ENCODE measurements around the gene COL4A2.

COL4A2 gene

DNA sequence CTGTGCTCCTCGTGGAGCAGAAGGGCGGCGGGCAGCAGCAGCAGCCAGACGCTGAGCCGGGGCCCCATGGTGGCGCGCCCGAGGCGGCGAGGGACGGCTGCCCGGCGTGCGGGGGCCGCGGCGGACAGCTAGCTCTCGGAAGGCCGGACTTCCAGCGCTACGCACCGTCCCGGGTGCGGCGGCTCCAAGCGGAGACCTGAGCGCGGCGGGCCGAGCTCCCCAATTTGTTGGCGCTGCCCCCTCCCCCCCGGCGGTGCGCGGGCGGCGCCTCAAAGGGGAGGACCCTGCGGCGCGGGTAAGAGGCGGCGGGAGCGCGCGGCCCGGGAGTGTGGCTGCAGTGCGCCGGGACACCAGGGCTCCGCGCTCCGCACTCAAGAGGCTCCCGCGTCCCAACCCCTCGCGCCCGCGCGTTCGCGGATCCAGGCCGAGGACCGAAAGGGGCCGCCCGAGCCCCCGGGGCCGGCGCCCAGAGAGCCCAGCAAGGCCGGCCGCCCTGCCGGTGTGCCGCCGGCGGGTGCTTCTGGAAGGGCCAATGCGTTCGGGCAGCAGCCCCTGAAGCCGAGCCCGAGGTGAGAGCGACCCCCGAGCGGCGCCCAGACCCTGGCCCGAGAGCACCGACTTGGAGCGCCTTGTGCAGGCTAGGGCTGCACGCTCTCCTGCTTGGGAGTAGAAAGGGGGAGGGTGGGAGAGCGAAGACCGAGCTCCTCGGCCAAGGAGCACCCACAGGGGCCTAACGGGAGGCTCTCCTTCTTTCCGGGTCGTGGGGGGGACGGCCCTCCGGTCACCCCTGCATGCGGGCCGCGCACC lies at the start of gene COL4A2, which contains the start of gene COL4A1:
Gene COL4A2, plus strand, starts transcription at position 325 of the 807 bp plus-strand sequence. CDS start 620 bp downstream, outside the sequence.
Gene COL4A1, minus strand, starts transcription at position 198 of the 807 bp plus-strand sequence. Its CDS starts 130 bp downstream, at position 68.
- no peak for DNase-seq

- DNase-seq = no peak
Observed at GRCh38 chr13:110257408-110257807, 49.7 kb upstream of the COL4A2 start.

GRCh38 chr13:110258876-110259631 lies 48.0 kb upstream of the COL4A2 start:
- DNase-seq = no peak

- DNase-seq = no peak
Observed at GRCh38 chr13:110259651-110260050, 47.4 kb upstream of the COL4A2 start.

GRCh38 chr13:110261166-110262081 lies 45.7 kb upstream of the COL4A2 start:
- no peak for DNase-seq

GRCh38 chr13:110262082-110262436 lies 45.0 kb upstream of the COL4A2 start:
- no peak for DNase-seq

DNA sequence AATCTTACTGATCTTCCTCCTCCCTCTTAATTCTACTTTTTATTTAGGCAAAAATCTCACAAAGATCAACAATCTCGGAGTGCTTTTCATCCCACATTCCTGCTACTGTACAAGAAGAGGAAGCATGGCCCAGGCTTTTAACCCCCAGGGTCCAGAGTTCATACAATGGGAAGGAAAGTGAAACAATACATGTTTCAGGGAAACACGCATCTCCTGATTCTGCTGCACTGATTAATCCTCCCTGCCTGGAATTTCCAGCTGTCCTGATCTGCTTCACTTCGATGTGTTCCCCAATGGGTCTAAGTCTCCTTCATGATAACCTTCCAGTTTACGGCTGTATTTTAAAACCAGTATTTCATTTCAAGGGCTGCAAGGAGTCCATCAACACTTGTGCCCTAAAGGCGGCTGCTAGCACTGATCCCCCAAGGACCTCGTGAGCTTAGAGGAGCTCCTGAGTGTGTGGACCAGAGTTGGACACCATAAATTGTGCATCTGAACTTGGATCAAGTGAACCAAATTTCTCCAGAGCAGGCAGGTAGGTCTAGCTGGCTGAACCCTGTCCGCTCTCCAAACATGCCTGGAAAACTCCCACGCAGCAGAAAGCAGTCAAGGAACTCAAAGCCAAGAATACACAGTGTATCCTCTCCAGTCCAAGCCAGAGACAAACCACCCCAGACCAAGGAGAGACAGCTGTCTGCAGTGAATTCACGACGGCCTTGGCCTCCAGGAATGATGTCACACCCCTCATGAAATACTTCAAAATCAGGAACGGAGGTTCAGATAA lies 44.4 kb upstream of the COL4A2 start:
- DNase-seq = no peak

- no peak for DNase-seq
Observed at GRCh38 chr13:110263404-110263803, 43.7 kb upstream of the COL4A2 start.

- no peak for DNase-seq
Observed at GRCh38 chr13:110263888-110264287, 43.2 kb upstream of the COL4A2 start.

DNA sequence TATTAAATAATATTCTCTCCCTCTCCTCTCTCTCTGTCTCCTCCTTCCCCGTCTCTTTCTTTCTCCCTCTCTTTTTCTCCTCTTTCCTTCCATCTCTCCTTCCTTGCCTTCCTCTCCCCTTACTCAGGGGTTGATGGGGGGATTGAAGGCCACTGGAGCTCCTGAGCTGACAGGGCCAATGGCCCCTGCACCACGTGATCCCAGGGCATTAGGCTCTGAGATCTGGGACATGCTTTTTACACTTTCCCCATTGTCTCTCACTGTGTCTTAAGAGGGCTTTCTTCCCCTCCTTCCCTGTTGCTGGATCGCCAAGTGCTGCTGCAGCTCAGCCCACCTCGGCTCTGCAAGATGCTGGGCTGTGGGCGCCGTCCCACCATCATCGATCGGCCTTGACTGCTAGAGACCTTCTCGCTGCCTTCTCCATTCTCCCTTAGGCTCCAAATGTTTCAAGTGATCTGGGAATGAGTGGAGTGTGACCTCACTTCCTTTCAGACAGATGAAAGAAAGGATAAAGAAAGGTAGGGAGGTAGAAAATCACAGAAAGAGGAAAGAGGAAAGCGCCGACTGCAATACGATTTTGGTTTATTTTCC lies 42.3 kb upstream of the COL4A2 start:
- DNase-seq = no peak

DNA sequence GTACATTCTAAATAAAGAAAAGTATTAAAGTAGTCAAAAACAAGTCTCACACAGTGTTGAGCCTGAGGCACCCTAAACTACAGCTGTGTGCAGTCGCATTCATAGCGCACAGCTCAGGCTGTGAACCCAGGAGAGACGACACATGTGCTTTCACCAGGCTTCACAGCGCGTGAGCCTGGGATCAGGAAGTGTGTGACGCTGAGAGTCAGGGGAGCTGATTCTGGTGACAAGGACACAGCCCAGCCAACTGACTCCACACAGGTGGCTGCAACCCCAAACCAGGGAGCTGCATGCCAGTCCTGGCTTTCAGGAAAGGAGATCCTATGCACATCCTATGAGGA lies 41.8 kb upstream of the COL4A2 start:
- no peak for DNase-seq

- DNase-seq = no peak
Observed at GRCh38 chr13:110265682-110266430, 41.2 kb upstream of the COL4A2 start.

DNA sequence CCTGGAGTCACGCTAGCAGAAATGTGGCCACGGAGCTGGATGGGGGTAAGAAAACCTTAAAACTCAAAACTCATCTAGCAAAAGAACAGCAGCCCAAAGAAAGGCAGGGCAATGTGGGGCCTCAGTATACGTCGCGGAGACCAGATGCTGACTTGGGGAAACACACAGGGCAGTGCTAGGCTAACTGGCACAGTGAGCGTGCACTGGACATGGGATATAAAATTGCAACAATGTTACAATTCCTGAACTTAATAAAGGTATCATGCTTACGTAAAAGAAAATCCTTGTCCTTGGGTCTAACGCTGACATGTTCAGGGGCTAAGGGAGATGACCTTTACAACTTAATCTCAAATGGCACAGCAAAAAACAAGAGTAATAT lies 40.7 kb upstream of the COL4A2 start:
- no peak for DNase-seq

DNA sequence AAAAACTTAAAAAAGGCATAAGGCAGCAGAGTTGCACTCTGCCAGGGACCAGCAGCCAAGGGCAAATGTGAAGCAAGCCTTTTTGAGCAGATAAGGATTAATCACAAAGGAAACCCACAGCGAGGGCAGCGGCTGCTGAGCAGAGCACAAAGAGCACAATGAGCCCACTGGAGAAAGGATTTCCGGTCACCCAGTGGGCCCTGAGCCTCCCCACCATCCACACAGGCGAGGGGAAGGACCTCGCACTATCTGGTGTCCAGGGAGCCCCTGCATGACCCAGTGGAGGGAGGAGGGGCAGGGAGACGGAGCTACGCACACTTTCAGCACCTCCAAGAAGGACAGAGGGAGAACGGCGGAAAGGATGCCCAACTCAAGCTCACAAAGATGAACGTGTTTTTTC lies 40.1 kb upstream of the COL4A2 start:
- no peak for DNase-seq

- DNase-seq = no peak
Observed at GRCh38 chr13:110268061-110268460, 39.0 kb upstream of the COL4A2 start.

GRCh38 chr13:110268576-110269185 lies 38.4 kb upstream of the COL4A2 start:
- no peak for DNase-seq

DNA sequence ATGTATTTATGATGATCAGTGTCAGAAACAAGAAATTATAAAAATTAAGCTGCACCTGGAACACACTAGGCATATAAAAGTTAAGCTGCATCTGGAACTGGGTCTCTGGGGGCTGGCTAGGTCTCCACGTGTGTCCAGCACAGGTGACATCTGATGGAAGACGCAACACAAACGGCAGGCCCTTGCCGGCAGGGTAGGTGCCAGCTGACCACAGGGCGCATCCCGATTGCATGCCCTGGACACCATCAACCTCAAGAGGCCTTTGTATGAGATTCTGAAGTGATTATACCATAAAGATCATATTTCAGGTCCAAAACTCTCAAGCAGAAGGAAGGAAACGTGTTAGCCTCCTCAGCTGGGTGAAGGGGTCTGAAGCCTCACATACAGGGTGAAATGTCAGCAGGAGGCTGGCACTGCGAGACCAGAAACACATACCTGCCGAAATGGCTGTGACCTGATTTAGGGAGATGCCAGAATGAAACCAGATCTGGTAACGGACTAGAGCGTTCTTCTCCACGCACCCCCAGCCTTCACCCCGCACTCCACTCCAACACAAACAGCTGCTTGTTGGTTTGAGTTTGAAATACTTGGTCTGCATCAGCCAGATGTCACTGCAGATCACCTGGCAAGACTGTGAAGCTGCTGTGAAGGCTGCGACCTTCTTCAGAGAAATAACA lies 37.4 kb upstream of the COL4A2 start:
- no peak for DNase-seq

DNA sequence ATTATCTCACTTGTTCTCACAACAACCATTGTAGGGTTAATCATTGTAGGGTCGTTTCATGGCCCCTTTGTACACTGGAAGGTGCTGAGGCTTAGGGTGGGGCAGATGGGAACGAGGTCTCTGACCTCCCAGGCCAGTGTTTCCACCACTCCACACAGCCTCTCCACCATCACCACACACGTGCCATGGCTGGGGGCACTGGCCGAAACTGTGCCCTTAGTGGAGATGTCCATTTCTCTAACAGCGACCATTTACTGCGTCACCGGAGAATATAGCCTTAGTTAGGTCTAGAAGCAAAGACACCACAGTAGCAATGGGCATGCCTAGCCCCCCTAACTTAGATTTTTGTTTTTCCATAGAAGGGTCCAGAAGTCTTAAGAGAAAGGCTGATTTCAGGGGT lies 36.6 kb upstream of the COL4A2 start:
- no peak for DNase-seq

DNA sequence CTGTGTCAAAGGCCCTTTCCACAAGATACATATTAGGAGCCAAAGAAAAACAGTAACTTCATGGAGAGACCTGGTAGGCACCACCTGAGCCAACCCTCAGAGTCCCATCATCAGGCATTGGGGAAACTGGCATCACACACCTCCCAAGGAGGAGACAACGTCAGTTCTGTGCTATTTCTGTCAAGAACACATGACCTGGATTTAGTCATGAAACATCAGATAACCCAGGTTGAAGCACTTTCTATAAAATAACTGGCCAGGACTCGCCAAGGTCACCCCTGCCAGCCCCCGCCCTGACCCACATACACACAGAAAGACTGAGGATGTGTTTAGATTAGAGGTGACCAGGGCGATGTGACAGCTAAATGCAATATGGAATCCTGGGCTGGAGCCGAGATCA lies 35.8 kb upstream of the COL4A2 start:
- DNase-seq = no peak

- no peak for DNase-seq
Observed at GRCh38 chr13:110272227-110272626, 34.9 kb upstream of the COL4A2 start.
